RWPE1 (cell line): ENCODE measurements around the gene GHRL.
A peak's percentile ranks its signal among the peaks of the same experiment; 100 is the strongest.

Source experiments
- CTCF ChIA-PET: fragments of 350-600 bp; sonication (Branson Sonifier 250); formaldehyde crosslinking; extraction: SDS; loops from one replicate; lab custom pipeline; 2021; lab: Yijun Ruan, JAX
- POLR2A ChIA-PET: fragments of 400-600 bp; formaldehyde crosslinking; extraction: SDS; loops from one replicate; lab custom pipeline; 2020; ENCODE audit warnings: antibody characterized with exemption; ENCODE audit not compliant: low non-redundant PET; lab: Yijun Ruan, JAX
- DNase-seq: peaks from one replicate; pipeline ENCODE4 v3.0.0; 2012; ENCODE audit warnings: low spot score
- H3K27ac ChIP-seq: fragments of 450-650 bp; 2 replicates; pipeline ENCODE4 v1.5.1; 2017
- TF ChIP-seq, protein P1 (sequence below): fragments of 450-650 bp; conservative IDR thresholded peaks from 2 replicates; pipeline ENCODE4 v1.5.1; 2017; ENCODE audit warnings: low read depth, mild to moderate bottlenecking

GHRL gene

GRCh38 chr3:10312391-10312790 lies 19.6 kb upstream of the GHRL start:
- TF ChIP-seq, protein P1, sequence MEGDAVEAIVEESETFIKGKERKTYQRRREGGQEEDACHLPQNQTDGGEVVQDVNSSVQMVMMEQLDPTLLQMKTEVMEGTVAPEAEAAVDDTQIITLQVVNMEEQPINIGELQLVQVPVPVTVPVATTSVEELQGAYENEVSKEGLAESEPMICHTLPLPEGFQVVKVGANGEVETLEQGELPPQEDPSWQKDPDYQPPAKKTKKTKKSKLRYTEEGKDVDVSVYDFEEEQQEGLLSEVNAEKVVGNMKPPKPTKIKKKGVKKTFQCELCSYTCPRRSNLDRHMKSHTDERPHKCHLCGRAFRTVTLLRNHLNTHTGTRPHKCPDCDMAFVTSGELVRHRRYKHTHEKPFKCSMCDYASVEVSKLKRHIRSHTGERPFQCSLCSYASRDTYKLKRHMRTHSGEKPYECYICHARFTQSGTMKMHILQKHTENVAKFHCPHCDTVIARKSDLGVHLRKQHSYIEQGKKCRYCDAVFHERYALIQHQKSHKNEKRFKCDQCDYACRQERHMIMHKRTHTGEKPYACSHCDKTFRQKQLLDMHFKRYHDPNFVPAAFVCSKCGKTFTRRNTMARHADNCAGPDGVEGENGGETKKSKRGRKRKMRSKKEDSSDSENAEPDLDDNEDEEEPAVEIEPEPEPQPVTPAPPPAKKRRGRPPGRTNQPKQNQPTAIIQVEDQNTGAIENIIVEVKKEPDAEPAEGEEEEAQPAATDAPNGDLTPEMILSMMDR = no peak
- CTCF ChIA-PET = no interaction called here
- POLR2A ChIA-PET = no interaction called here
- DNase-seq = no peak
- peak overlapping the region; percentile 10; the same call in 1 of the 2 replicates for H3K27ac ChIP-seq

DNA sequence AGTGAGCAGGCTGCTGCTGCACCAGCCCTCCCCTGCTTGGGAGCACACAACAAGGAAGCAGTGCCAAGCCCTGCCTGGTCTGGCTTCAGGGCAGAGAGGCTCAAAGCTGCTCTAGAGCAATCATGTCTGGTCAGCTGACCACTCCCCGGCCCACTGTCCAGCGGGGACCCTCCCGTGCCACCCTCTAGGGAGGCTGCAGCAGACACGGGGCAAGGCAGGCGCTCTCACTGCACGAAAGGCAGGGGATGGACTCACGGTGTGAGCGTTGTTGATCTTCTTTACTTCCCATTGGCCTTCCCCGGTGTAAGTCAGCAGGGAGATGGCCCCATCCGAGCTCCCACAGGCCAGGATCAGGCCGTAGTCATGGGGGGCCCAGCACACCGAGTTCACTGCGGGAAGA lies 19.0 kb upstream of the GHRL start:
- CTCF ChIA-PET = no interaction called here
- POLR2A ChIA-PET = no interaction called here

DNA sequence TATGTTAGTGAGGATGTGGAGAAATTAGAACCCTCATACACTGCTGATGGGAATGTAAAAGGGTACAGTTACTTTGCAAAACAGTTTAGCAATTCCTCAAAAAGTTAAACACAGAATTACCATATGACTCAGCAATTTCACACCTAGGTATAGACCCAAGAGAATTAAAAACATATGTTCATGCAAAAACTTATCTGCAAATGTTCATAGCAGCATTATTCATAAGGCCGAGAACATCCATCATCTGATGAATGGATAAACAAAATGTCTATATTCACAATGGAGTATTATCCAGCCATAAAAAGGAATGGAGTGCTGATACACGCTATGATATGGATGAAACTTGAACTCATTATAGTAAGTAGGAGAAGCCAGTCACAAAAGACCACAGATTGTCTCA lies 17.8 kb upstream of the GHRL start:
- POLR2A ChIA-PET = no interaction called here
- no peak overlapping the region for H3K27ac ChIP-seq
- TF ChIP-seq, protein P1 = no peak
- DNase-seq = no peak
- CTCF ChIA-PET = no interaction called here

More for the DNA sequence above, 19.0 kb upstream of the GHRL start:
- no peak overlapping the region for H3K27ac ChIP-seq
- TF ChIP-seq, protein P1 = no peak
- DNase-seq = no peak

DNA sequence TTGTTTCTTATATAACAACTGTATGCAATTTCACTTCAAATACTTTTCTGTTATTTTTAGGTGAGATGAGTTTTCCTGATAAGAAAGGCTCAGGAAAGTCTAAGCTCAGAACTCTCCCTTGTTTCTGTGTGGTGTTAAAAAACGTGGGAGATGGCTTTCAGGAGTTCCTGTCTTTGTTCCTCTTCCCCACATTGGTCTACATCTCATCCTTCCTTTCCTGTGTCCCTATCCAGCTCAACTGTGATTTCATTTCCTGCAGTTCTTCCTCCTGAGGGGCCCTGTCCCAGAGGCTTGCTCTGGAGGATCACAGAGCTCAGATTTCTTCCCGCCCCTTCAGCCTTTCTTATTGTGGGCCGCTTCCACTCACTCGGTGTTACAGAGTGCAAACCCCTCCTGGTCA lies 17.0 kb upstream of the GHRL start:
- H3K27ac ChIP-seq = peak overlapping the region; percentile 25
- CTCF ChIA-PET = no interaction called here
- POLR2A ChIA-PET = no interaction called here
- TF ChIP-seq, protein P1 = no peak
- DNase-seq = no peak

DNA sequence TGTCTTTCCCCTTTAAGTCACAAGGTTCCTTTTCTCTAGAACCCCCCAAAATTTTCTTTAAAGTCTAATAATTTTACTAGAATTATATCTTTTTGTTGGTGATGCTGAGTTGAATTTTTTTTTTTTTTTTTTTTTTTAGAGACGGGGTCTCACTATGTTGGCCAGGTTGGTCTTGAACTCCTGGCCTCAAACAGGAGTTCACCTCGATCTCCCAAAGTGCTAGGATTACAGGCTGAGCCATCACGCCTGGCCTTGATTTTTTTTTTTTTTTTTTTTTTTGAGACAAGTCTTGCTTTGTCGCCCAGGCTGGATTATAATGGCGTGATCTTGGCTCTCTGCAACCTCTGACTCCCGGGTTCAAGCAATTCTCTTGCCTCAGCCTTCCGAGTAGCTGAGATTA lies 15.9 kb upstream of the GHRL start:
- ChIA-PET CTCF (interaction anchor here (0.6 kb wide), 1 partner anchor 122 kb away, joined by 3 read pairs; no protein-coding TSS in a partner anchor), POLR2A (no interaction called here)
- no peak for DNase-seq
- TF ChIP-seq, protein P1 = no peak
- no peak overlapping the region for H3K27ac ChIP-seq

- POLR2A ChIA-PET = no interaction called here
- TF ChIP-seq, protein P1 = no peak
- DNase-seq = no peak
- H3K27ac ChIP-seq = no peak overlapping the region
- CTCF ChIA-PET = no interaction called here
These were observed 13.4 kb upstream of the GHRL start for GRCh38 chr3:10306156-10306555.
